Activated CD8-positive, alpha-beta memory T cell treated with anti-CD3 and anti-CD28 coated beads, Interleukin-2, amount 50 U/mL, for 1 hour (primary cell): Measurements from ENCODE around the gene PDE4D.

Experiments used
- DNase-seq: peaks from one replicate; pipeline ENCODE4 v3.0.0-alpha.2; 2020; ENCODE audit errors: extremely low read depth

PDE4D gene

GRCh38 chr5:59218424-59219045 lies 675.0 kb downstream of the PDE4D start:
- no peak for DNase-seq

GRCh38 chr5:59216841-59217240 lies 676.7 kb downstream of the PDE4D start:
- no peak for DNase-seq

- DNase-seq: no peak
Observed at GRCh38 chr5:59212596-59212995, 680.9 kb downstream of the PDE4D start.

- DNase-seq: no peak
Observed at GRCh38 chr5:59209758-59210359, 683.7 kb downstream of the PDE4D start.

GRCh38 chr5:59208474-59208873 lies 685.1 kb downstream of the PDE4D start:
- no peak for DNase-seq

GRCh38 chr5:59207401-59207800 lies 686.1 kb downstream of the PDE4D start:
- no peak for DNase-seq

- no peak for DNase-seq
Observed at GRCh38 chr5:59206132-59206581, 687.4 kb downstream of the PDE4D start.

GRCh38 chr5:59204114-59204897 lies 689.2 kb downstream of the PDE4D start:
- DNase-seq: no peak

- no peak for DNase-seq
Observed at GRCh38 chr5:59199868-59200267, 693.7 kb downstream of the PDE4D start.

- DNase-seq: no peak
Observed at GRCh38 chr5:59198832-59199231, 694.7 kb downstream of the PDE4D start.

- no peak for DNase-seq
Observed at GRCh38 chr5:59198365-59198764, 695.2 kb downstream of the PDE4D start.

GRCh38 chr5:59197911-59198310 lies 695.6 kb downstream of the PDE4D start:
- no peak for DNase-seq

- no peak for DNase-seq
Observed at GRCh38 chr5:59193616-59194319, 699.8 kb downstream of the PDE4D start.

- no peak for DNase-seq
Observed at GRCh38 chr5:59190746-59191145, 702.8 kb downstream of the PDE4D start.

GRCh38 chr5:59189472-59190244 lies 703.9 kb downstream of the PDE4D start:
- DNase-seq: no peak

GRCh38 chr5:59188419-59189225 lies 704.9 kb downstream of the PDE4D start:
- peak; percentile 41 for DNase-seq

- DNase-seq: no peak
Observed at GRCh38 chr5:59187857-59188256, 705.7 kb downstream of the PDE4D start.

GRCh38 chr5:59186623-59187022 lies 706.9 kb downstream of the PDE4D start:
- no peak for DNase-seq

GRCh38 chr5:59185757-59186385 lies 707.7 kb downstream of the PDE4D start:
- DNase-seq: no peak

- no peak for DNase-seq
Observed at GRCh38 chr5:59184769-59185168, 708.8 kb downstream of the PDE4D start.
